Testis (tissue), 3 donors: Measurements from ENCODE around the gene SSH3. TPM values are rescaled to one million over a fixed set of nuclear protein-coding genes. Genes with fewer than 3 reads are reported as not detected.
A peak's percentile ranks its signal among the peaks of the same experiment; 100 is the strongest.

Experiments used
- DNase-seq: peaks from one replicate; pipeline ENCODE4 v3.0.0-alpha.2; 2019
- H3K27ac ChIP-seq, 2 donors: fragments of 200-600 bp; sonication (generic); one replicate each; pipeline ENCODE4 v1.5.1; 2019
- H3K27me3 ChIP-seq: fragments of 200-600 bp; sonication (generic); one replicate; pipeline ENCODE4 v1.5.1; 2019
- H3K36me3 ChIP-seq: fragments of 200-600 bp; sonication (generic); one replicate; pipeline ENCODE4 v1.5.1; 2017; ENCODE audit warnings: low read depth; ENCODE audit errors: missing control alignments
- H3K4me1 ChIP-seq: fragments of 200-600 bp; sonication (generic); one replicate; pipeline ENCODE4 v1.5.1; 2019
- H3K4me3 ChIP-seq, 2 donors: fragments of 200-600 bp; sonication (generic); one replicate each; pipeline ENCODE4 v1.5.1; 2017 to 2019
- H3K9me3 ChIP-seq: fragments of 200-600 bp; sonication (generic); one replicate; pipeline ENCODE4 v1.5.1; 2017
- POLR2A ChIP-seq: fragments of 450-650 bp; IDR thresholded peaks from one replicate; pipeline ENCODE4 v1.6.1; 2017; ENCODE audit warnings: antibody characterized with exemption, mild to moderate bottlenecking, moderate library complexity
- WGBS, 2 donors: methylation state at CpG; one replicate each; pipeline ENCODE4 v1.1.5; 2018; 5-methylcytosine and 5-hydroxymethylcytosine counted together
- intact Hi-C: fragments of 100-400 bp; cut with DNase I; formaldehyde crosslinking; loops from one replicate; pipeline ENCODE4 v1.15.1; 2023; ENCODE audit warnings: low total_unique reads
- polyA plus RNA-seq: library from polyadenylated mRNA; stranded (reverse); fragments of 350-450 nt; fragmentation: Illumina TruSeq; extraction: RNeasy Lipid Tissue Mini Kit (QIAGEN cat#74804); gene quantifications from one replicate; pipeline ENCODE4 v1.2.3, GENCODE V29; 2014; ENCODE audit warnings: low read depth, low replicate concordance; ENCODE audit not compliant: insufficient read depth
- total RNA-seq, 2 donors: library from RNA; depleted of rRNA; stranded (reverse); fragments of >200 nt; gene quantifications; one replicate each; pipeline ENCODE4 v1.2.3, GENCODE V29; 2016
- TF ChIP-seq, protein P1 (sequence below), 3 experiments: fragments of 450-650 bp in 2 of 3; fragments of 200-600 bp in 1 of 3; sonication (generic) in 1 of 3; IDR thresholded peaks; one replicate each; pipeline ENCODE4 v1.5.1; 2016 to 2019; ENCODE audit warnings: antibody characterized with exemption in 3 of 3, mild to moderate bottlenecking in 2 of 3, moderate library complexity in 1 of 3

Gene SSH3
- total and polyA plus RNA-seq, 3 donors from 2014 or later = 6.9 to 9.8 (median 8.6) TPM

DNA sequence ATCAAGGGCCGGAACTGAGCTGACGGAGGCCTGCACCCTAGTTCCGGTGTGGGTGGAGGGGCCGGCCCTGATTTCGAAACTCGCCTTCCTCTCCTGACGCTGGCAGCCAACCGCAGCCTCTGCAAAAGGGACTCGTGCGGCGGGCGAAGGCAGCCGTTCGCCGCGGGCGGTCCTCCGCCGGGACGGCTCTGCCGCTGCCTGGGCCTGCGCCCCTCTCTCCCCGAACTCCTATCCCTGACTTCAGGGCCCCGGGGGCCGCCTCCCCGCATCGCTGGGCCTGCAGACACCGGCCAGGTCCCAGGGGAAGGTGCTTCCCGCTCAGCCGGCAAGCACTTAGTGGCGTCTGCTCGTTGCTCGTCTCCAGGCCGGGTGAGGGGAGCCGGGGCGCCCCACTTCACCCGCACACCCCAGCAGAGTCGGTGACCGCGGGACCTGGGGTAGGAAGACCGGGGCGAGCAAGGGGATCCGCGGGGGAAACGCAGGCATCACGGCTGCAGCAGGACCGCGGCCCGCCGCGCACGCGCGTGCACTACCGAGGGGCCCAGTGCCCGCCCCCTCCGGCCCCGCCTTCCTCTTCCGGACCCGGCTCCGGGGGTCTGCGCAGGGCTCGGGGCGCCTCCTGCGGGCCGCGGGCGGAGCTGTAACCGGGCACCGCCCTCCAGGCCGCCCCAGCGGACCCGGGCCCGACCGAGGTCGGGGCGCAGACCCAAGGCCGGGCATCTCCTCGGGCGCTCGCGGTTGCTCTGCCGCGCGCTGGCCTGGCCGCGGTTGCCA, 14.7 kb upstream of the SSH3 start:
- Histone ChIP-seq H3K4me3 (peak overlapping the region; percentile 76 to 89), H3K27me3 (no peaks in the 10 kb centered on the region), H3K27ac (peak overlapping the region; percentile 46 to 93), H3K4me1 (peaks cover 22% of the 10 kb centered on the region), H3K9me3 (no peaks in the 10 kb centered on the region), H3K36me3 (no peaks in the 10 kb centered on the region)
- DNase-seq = peak; percentile 89
- intact Hi-C loops = no loop called here
- no peak for TF ChIP-seq POLR2A
- TF ChIP-seq, protein P1, sequence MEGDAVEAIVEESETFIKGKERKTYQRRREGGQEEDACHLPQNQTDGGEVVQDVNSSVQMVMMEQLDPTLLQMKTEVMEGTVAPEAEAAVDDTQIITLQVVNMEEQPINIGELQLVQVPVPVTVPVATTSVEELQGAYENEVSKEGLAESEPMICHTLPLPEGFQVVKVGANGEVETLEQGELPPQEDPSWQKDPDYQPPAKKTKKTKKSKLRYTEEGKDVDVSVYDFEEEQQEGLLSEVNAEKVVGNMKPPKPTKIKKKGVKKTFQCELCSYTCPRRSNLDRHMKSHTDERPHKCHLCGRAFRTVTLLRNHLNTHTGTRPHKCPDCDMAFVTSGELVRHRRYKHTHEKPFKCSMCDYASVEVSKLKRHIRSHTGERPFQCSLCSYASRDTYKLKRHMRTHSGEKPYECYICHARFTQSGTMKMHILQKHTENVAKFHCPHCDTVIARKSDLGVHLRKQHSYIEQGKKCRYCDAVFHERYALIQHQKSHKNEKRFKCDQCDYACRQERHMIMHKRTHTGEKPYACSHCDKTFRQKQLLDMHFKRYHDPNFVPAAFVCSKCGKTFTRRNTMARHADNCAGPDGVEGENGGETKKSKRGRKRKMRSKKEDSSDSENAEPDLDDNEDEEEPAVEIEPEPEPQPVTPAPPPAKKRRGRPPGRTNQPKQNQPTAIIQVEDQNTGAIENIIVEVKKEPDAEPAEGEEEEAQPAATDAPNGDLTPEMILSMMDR (IDR thresholded peaks at IDR 0.05) = peak in 1 of 3 experiments; percentile 13
- WGBS, 2 donors = 0% methylated on average over 1 to 79 of the region's 87 CpGs

DNA sequence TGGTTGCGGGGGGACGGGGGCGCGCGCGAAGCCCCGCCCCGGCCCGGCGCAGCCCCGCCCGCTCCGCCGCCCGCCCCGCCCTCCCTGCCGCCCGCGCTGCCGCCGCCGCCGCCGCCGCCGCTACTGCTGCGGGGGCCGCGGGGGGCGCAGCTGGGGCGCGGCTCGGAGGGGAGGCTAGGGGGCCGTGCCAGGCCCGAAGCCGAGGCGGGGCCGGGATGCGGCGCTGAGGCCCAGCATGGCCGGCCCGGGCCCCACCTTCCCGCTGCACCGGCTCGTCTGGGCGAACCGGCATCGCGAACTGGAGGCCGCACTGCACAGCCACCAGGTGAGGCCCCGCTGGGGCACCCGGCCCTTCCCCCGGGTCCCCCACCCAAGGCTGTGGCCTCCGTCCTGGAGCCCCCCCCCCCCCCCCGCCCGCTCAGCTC, 14.1 kb upstream of the SSH3 start, which contains the start of gene ANKRD13D:
TSS of gene ANKRD13D (plus strand) at position 78 of the 425 bp plus-strand sequence. CDS start at position 236, 158 bp downstream.
- no peak for DNase-seq
- TF ChIP-seq, protein P1 (IDR thresholded peaks at IDR 0.05) = no peak
- TF ChIP-seq POLR2A = no peak
- H3K4me1 ChIP-seq = peaks cover 22% of the 10 kb centered on the region
- peak within 1 kb of the TSS; percentile 76 to 89 for H3K4me3 ChIP-seq
- peak within 1 kb of the TSS; percentile 46 to 93 for H3K27ac ChIP-seq
- no peaks in the 10 kb centered on the region for H3K36me3 ChIP-seq
- H3K9me3 ChIP-seq = no peaks in the 10 kb centered on the region
- WGBS, 2 donors = 0% methylated on average over 12 of the region's 56 CpGs; no CpG with 5 or more reads in 1 of the 2 donors
- H3K27me3 ChIP-seq = no peaks in the 10 kb centered on the region
- intact Hi-C loops = no loop called here

DNA sequence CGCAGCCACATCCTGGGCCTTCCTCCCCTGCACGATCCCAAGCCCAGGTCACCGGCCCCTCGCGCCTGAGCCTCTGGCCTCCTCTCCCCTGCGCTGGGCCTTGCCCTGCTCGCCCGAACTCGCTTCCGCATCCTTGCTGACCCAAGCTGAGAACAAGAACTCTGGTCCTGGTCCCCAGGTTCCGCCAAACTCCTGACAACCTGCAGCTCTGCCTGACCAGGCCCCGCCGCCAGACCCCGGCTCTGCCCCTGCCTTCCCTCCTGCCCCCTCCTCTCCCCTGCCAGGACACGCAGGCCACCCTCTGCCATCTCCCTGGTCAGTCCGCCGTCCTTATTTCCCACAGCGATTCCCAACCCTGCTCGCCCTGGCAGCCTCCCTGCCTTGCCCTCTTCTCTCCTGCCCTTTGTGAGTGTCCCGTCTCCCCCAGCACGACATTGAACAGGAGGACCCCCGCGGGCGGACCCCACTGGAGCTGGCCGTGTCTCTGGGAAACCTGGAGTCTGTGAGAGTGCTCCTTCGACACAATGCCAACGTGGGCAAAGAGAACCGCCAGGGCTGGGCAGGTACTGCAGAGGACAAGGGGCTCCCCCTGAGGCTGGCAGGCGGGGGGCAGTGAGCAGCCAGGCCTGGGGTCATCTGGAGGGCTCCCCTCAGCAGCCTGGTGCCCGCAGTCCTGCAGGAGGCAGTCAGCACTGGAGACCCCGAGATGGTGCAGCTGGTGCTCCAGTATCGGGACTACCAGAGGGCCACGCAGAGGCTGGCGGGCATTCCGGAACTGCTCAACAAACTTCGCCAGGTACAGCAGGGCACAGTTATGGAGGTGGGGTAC, 13.5 kb upstream of the SSH3 start:
- no peaks in the 10 kb centered on the region for H3K27me3 ChIP-seq
- peaks cover 22% of the 10 kb centered on the region for H3K4me1 ChIP-seq
- H3K36me3 ChIP-seq = no peaks in the 10 kb centered on the region
- intact Hi-C loops = no loop called here
- no peak for DNase-seq
- 17 to 26% methylated on average over 25 to 36 of the region's 36 CpGs for WGBS, 2 donors
- H3K9me3 ChIP-seq = no peaks in the 10 kb centered on the region
- H3K27ac ChIP-seq = peak overlapping the region; percentile 6 to 93
- H3K4me3 ChIP-seq = peak overlapping the region; percentile 76 to 89
- no peak for TF ChIP-seq POLR2A
- TF ChIP-seq, protein P1 (IDR thresholded peaks at IDR 0.05) = no peak

DNA sequence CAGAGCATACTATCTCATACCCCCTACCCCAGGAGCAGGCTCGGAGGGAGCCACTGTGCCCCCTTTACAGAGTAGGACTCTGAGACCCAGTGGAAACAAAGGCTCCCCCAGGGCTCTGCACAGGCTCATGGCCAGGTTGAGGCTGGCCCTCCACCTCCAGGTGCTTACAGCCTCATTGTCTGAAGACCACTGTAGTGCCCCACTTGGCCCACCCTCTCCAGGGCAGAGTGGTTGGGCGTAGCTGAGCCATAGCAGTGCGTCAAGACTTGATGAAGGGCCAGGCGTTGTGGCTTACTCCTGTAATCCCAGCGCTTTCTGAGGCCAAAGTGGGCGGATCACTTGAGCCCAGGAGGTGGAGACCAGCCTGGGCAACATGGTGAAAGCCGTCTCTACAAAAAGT, 12.5 kb upstream of the SSH3 start:
- WGBS, 2 donors = 86 to 93% methylated on average over 4 to 7 of the region's 7 CpGs
- Histone ChIP-seq H3K9me3 (no peaks in the 10 kb centered on the region), H3K4me3 (no peak overlapping the region), H3K36me3 (no peaks in the 10 kb centered on the region), H3K27ac (no peak overlapping the region), H3K4me1 (peaks cover 22% of the 10 kb centered on the region), H3K27me3 (no peaks in the 10 kb centered on the region)
- intact Hi-C loops = no loop called here
- no peak for DNase-seq
- TF ChIP-seq, protein P1 (IDR thresholded peaks at IDR 0.05) = no peak
- TF ChIP-seq POLR2A = no peak
